WTC11 (cell line): ENCODE data around the gene SP9. TPM values are rescaled to one million over a fixed set of nuclear protein-coding genes. Genes with fewer than 3 reads are reported as not detected.

Experiments
- ATAC-seq: fragments of 200-7000 bp; cut with Tn5 transposase; 2 replicates; pipeline ENCODE4 v1.10.0; 2021; ENCODE audit warnings: mild to moderate bottlenecking, moderate library complexity
- Bru-seq: library from RNA; stranded (reverse); fragments of 400-500 nt; gene quantifications from one replicate; lab custom pipeline; 2021; lab: Mats Ljungman, UMichigan
- CTCF ChIA-PET: fragments of 300-600 bp; sonication (Branson Sonifier 250); formaldehyde crosslinking; loops from one replicate; lab custom pipeline; 2021; ENCODE audit warnings: antibody characterized with exemption; lab: Charles Lee
- POLR2A ChIA-PET: fragments of 350-600 bp; sonication (Branson Sonifier 250); formaldehyde crosslinking; loops from one replicate; lab custom pipeline; 2021; ENCODE audit warnings: antibody characterized with exemption; lab: Charles Lee
- DNase-seq: peaks from one replicate; pipeline ENCODE4 v3.0.0; 2021; ENCODE audit warnings: low spot score
- H3K27ac Mint-ChIP-seq: 2 replicates; pipeline ENCODE4 v1.8.0; 2021; ENCODE audit warnings: mixed read lengths
- H3K27me3 Mint-ChIP-seq: 2 replicates; pipeline ENCODE4 v1.8.0; 2021; ENCODE audit warnings: low read depth, mild to moderate bottlenecking, moderate library complexity, mixed read lengths
- H3K36me3 Mint-ChIP-seq: 2 replicates; pipeline ENCODE4 v1.8.0; 2021; ENCODE audit warnings: mixed read lengths
- H3K4me1 Mint-ChIP-seq: 2 replicates; pipeline ENCODE4 v1.8.0; 2022; ENCODE audit warnings: mixed read lengths
- H3K4me3 Mint-ChIP-seq: 2 replicates; pipeline ENCODE4 v1.8.0; 2021; ENCODE audit warnings: mild to moderate bottlenecking, moderate library complexity, mixed read lengths
- H3K9me3 Mint-ChIP-seq: 2 replicates; pipeline ENCODE4 v1.8.0; 2021; ENCODE audit warnings: mixed read lengths
- AFF4 ChIP-seq: sonication (generic); formaldehyde crosslinking; IDR thresholded peaks from 2 replicates; pipeline ENCODE4 v1.8.1; 2023; ENCODE audit warnings: mild to moderate bottlenecking, missing genetic modification reagents, borderline replicate concordance
- ATF1 ChIP-seq: sonication (generic); formaldehyde crosslinking; IDR thresholded peaks from 2 replicates; pipeline ENCODE4 v1.8.1; 2023; ENCODE audit warnings: mild to moderate bottlenecking, moderate library complexity, missing genetic modification reagents
- CTCF ChIP-seq: fragments of 200-600 bp; IDR thresholded peaks from 2 replicates; pipeline ENCODE4 v1.8.0; 2022; ENCODE audit warnings: antibody characterized with exemption
- FOXK1 ChIP-seq: sonication (generic); formaldehyde crosslinking; IDR thresholded peaks from 2 replicates; pipeline ENCODE4 v1.8.0; 2022; ENCODE audit warnings: mild to moderate bottlenecking, moderate library complexity, missing genetic modification reagents
- GRHL2 ChIP-seq: fragments of 250-450 bp; sonication (Bioruptor Pico); IDR thresholded peaks from 2 replicates; pipeline ENCODE4 v1.8.0; 2022; ENCODE audit warnings: mild to moderate bottlenecking, moderate library complexity; ENCODE audit not compliant: insufficient replicate concordance, severe bottlenecking
- GTF2I ChIP-seq: fragments of 250-450 bp; sonication (Bioruptor Pico); conservative IDR thresholded peaks from 2 replicates; pipeline ENCODE4 v1.4.0; 2021; ENCODE audit warnings: mild to moderate bottlenecking
- HMGA2 ChIP-seq: fragments of 250-450 bp; sonication (Bioruptor Pico); IDR thresholded peaks from 2 replicates; pipeline ENCODE4 v1.4.0; 2021; ENCODE audit warnings: mild to moderate bottlenecking, moderate library complexity
- HMGXB4 ChIP-seq: sonication (generic); formaldehyde crosslinking; IDR thresholded peaks from 2 replicates; pipeline ENCODE4 v1.8.1; 2023; ENCODE audit warnings: mild to moderate bottlenecking, moderate library complexity, missing genetic modification reagents
- NFE2L1 ChIP-seq: sonication (generic); formaldehyde crosslinking; IDR thresholded peaks from 2 replicates; pipeline ENCODE4 v1.8.1; 2023; ENCODE audit warnings: missing genetic modification reagents
- NR3C1 ChIP-seq: sonication (generic); formaldehyde crosslinking; conservative IDR thresholded peaks from 2 replicates; pipeline ENCODE4 v1.8.1; 2023; ENCODE audit warnings: low read depth, mild to moderate bottlenecking, missing genetic modification reagents
- OVOL2 ChIP-seq: fragments of 250-450 bp; sonication (Bioruptor Pico); IDR thresholded peaks from 2 replicates; pipeline ENCODE4 v1.9.0; 2021; ENCODE audit warnings: mild to moderate bottlenecking, borderline replicate concordance
- SP1 ChIP-seq: sonication (generic); formaldehyde crosslinking; conservative IDR thresholded peaks from 2 replicates; pipeline ENCODE4 v1.8.1; 2022; ENCODE audit warnings: missing genetic modification reagents
- USF2 ChIP-seq: sonication (generic); formaldehyde crosslinking; IDR thresholded peaks from 2 replicates; pipeline ENCODE4 v1.8.1; 2023; ENCODE audit warnings: mild to moderate bottlenecking, missing genetic modification reagents, moderate library complexity
- ZNF671 ChIP-seq: fragments of 250-450 bp; sonication (Bioruptor Pico); IDR thresholded peaks from 2 replicates; pipeline ENCODE4 v1.8.0; 2021; ENCODE audit warnings: mild to moderate bottlenecking
- long read RNA-seq, 3 experiments: library from RNA in 1 of 3; library from capped mRNA in 1 of 3; library from polyadenylated mRNA in 1 of 3; unstranded in 2 of 3; stranded (forward) in 1 of 3; transcript quantifications; one replicate each; pipeline ENCODE4 v2.0.0, GENCODE V29; 2021
- total RNA-seq: library from RNA; stranded (reverse); gene quantifications from 3 replicates; pipeline ENCODE4 v1.2.3, GENCODE V29; 2021
- TF ChIP-seq, protein P1 (sequence below): sonication (generic); formaldehyde crosslinking; IDR thresholded peaks from 2 replicates; pipeline ENCODE4 v1.8.0; 2022; ENCODE audit warnings: mild to moderate bottlenecking, missing genetic modification reagents
- TF ChIP-seq, protein P2 (sequence below): fragments of 250-450 bp; sonication (Bioruptor Pico); IDR thresholded peaks from 2 replicates; pipeline ENCODE4 v1.9.0; 2021; ENCODE audit warnings: mild to moderate bottlenecking
- TF ChIP-seq, protein P3 (sequence below): fragments of 250-450 bp; sonication (Bioruptor Pico); conservative IDR thresholded peaks from 2 replicates; pipeline ENCODE4 v1.9.0; 2021; ENCODE audit warnings: mild to moderate bottlenecking
- TF ChIP-seq, protein P4 (sequence below): sonication (generic); formaldehyde crosslinking; IDR thresholded peaks from 2 replicates; pipeline ENCODE4 v1.8.0; 2023; ENCODE audit warnings: missing genetic modification reagents
- TF ChIP-seq, protein P5 (sequence below): sonication (generic); formaldehyde crosslinking; IDR thresholded peaks from 2 replicates; pipeline ENCODE4 v1.8.1; 2022; ENCODE audit warnings: low read depth, mild to moderate bottlenecking, moderate library complexity, missing genetic modification reagents, borderline replicate concordance
- TF ChIP-seq, protein P6 (sequence below): sonication (generic); formaldehyde crosslinking; conservative IDR thresholded peaks from 2 replicates; pipeline ENCODE4 v1.8.1; 2022; ENCODE audit warnings: mild to moderate bottlenecking, missing genetic modification reagents

SP9 gene
- total RNA-seq (0.07 to 0.21 TPM in 2 of 3 replicates, not detected in the other), Bru-seq, nascent RNA (percentile 24 among the genes with signal in this experiment)
- long read RNA-seq, experiment 1, partial matches to known transcripts: 0 of 1 reads
- long read RNA-seq, experiment 1, other reads (novel, unspliced or antisense): 1 of 1 reads
- long read RNA-seq, experiment 2: 0 reads
- long read RNA-seq, experiment 3: 0 reads

- ATAC-seq (peak; percentile 66), DNase-seq (peak; percentile 90)
- ChIA-PET CTCF (interaction anchor here (1.0 to 1.4 kb wide), 4 partner anchors 10 to 189 kb away, joined by 3 to 6 read pairs (median 4); no protein-coding TSS in a partner anchor), POLR2A (interaction anchor here (0.9 kb wide), 1 partner anchor 9 kb away, joined by 4 read pairs; no protein-coding TSS in a partner anchor)
- H3K27me3 Mint-ChIP-seq: peaks cover 99% of the 10 kb centered on the region
- no peaks in the 10 kb centered on the region for H3K36me3 Mint-ChIP-seq
- H3K4me3 Mint-ChIP-seq: peak within 1 kb of the TSS; percentile 65
- H3K9me3 Mint-ChIP-seq: no peaks in the 10 kb centered on the region
- H3K27ac Mint-ChIP-seq: no peak within 1 kb of the TSS
- H3K4me1 Mint-ChIP-seq: peaks cover 68% of the 10 kb centered on the region
- TF ChIP-seq HMGXB4 (CRISPR knock-in tag): no peak
- TF ChIP-seq CTCF: no peak
- TF ChIP-seq, protein P1, sequence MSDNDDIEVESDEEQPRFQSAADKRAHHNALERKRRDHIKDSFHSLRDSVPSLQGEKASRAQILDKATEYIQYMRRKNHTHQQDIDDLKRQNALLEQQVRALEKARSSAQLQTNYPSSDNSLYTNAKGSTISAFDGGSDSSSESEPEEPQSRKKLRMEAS (CRISPR knock-in tag): peak; percentile 91
- TF ChIP-seq, protein P2, sequence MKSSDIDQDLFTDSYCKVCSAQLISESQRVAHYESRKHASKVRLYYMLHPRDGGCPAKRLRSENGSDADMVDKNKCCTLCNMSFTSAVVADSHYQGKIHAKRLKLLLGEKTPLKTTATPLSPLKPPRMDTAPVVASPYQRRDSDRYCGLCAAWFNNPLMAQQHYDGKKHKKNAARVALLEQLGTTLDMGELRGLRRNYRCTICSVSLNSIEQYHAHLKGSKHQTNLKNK (CRISPR knock-in tag): no peak
- TF ChIP-seq NFE2L1 (CRISPR knock-in tag): peak; percentile 60; the same call in 1 of the 2 replicates
- TF ChIP-seq, protein P3, sequence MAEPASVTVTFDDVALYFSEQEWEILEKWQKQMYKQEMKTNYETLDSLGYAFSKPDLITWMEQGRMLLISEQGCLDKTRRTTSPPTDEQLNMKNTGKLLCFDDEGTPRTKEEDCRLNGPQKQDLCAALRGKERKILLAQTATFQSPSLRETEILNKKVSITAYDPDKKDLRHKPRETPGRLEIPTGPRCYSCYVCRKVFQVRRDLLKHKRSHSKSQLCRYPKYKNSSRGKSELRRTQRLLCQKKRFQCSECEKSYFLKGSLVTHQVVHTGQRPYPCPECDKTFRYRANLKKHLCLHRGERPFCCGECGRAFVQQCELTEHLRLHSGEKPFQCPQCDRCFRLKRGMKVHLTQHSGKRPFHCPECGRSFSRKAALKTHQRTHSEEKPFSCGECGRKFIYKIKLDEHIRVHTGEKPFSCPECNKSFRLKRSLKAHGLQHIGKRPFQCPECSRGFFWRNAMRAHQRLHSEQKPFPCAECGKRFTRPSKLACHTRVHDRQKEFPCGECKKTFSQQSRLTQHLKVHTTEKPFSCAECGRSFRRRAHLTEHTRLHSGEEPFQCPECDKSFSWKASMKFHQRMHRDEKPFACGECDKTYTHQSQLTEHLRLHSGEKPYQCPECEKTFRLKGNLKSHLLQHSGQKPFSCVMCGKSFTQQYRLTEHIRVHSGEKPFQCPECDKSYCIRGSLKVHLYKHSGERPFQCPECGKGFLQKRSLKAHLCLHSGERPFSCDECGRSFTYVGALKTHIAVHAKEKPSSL (CRISPR knock-in tag): no peak
- no peak for TF ChIP-seq AFF4 (CRISPR knock-in tag)
- TF ChIP-seq, protein P4, sequence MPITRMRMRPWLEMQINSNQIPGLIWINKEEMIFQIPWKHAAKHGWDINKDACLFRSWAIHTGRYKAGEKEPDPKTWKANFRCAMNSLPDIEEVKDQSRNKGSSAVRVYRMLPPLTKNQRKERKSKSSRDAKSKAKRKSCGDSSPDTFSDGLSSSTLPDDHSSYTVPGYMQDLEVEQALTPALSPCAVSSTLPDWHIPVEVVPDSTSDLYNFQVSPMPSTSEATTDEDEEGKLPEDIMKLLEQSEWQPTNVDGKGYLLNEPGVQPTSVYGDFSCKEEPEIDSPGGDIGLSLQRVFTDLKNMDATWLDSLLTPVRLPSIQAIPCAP (CRISPR knock-in tag): 0 out of 2 replicates have a peak, but pooled peaks have one; percentile 30
- TF ChIP-seq, protein P5, sequence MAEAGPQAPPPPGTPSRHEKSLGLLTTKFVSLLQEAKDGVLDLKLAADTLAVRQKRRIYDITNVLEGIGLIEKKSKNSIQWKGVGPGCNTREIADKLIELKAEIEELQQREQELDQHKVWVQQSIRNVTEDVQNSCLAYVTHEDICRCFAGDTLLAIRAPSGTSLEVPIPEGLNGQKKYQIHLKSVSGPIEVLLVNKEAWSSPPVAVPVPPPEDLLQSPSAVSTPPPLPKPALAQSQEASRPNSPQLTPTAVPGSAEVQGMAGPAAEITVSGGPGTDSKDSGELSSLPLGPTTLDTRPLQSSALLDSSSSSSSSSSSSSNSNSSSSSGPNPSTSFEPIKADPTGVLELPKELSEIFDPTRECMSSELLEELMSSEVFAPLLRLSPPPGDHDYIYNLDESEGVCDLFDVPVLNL (CRISPR knock-in tag): no peak
- TF ChIP-seq ATF1 (CRISPR knock-in tag): no peak
- TF ChIP-seq, protein P6, sequence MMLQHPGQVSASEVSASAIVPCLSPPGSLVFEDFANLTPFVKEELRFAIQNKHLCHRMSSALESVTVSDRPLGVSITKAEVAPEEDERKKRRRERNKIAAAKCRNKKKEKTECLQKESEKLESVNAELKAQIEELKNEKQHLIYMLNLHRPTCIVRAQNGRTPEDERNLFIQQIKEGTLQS (CRISPR knock-in tag): no peak
- no peak for TF ChIP-seq GTF2I (CRISPR knock-in tag)
- no peak for TF ChIP-seq ZNF671 (CRISPR knock-in tag)
- TF ChIP-seq GRHL2 (CRISPR knock-in tag): no peak
- no peak for TF ChIP-seq NR3C1 (CRISPR knock-in tag)
- 0 out of 2 replicates have a peak, but pooled peaks have one; percentile 43 for TF ChIP-seq SP1 (CRISPR knock-in tag)
- no peak for TF ChIP-seq OVOL2 (CRISPR knock-in tag)
- no peak for TF ChIP-seq USF2 (CRISPR knock-in tag)
- no peak for TF ChIP-seq HMGA2 (CRISPR knock-in tag)
- peak; percentile 63 for TF ChIP-seq FOXK1
Measured at GRCh38 chr2:174334781-174335251, at the start of gene SP9. TSS of gene SP9 (plus strand) at chr2:174334954. CDS start at chr2:174335093, 139 bp downstream.
